ENCODE results near the gene PDE6A. TPM values are rescaled to one million over a fixed set of nuclear protein-coding genes. Genes with fewer than 3 reads are reported as not detected.
A peak's percentile ranks its signal among the peaks of the same experiment; 100 is the strongest.

The PDE6A gene
- total and polyA plus RNA-seq, 2 experiments from 2014 or later, result not detected

DNA sequence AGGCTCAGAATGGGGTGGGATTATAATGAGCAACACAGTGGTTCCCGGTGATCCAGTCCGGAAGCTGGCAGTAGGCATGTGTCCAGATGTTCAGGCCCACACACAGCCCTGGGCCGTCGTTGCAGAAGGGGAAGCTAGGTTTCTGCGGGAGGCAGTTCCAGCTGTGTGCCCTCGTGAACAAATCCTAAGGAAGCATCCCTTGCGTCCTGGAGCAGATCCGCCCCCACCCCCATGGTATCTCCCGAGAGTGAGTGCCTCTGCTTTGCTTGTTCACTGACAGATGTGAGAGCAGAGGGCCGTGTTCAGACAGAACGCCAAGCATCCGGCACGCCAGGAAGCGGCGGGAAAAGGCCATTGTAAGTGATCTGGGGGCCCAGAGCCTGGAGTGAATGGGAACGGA is 104.8 kb downstream of the PDE6A start:
- no peaks in the 10 kb centered on the region for H3K27me3 ChIP-seq (replicated peaks; ENCODE audit: insufficient read depth)
- H3F3A ChIP-seq (ENCODE audit: insufficient read depth), result peaks cover 6% of the 10 kb centered on the region; the same call in 1 of the 2 replicates
- TF ChIP-seq EZH2phosphoT487 (IDR thresholded peaks at IDR 0.05; ENCODE audit: insufficient read depth, low read depth), result no peak
- no peak for TF ChIP-seq EZH2 (IDR thresholded peaks at IDR 0.05; ENCODE audit: insufficient read depth, poor library complexity, severe bottlenecking)
- no peak overlapping the region for H3K9ac ChIP-seq
- peaks cover 11% of the 10 kb centered on the region for H3K4me1 ChIP-seq (ENCODE audit: insufficient read depth)
- no peaks in the 10 kb centered on the region for H4K20me1 ChIP-seq (ENCODE audit: insufficient read depth)
- H2AFZ ChIP-seq, result no peak overlapping the region
- H3K9me3 ChIP-seq (ENCODE audit: low read depth), result no peaks in the 10 kb centered on the region
- H3K4me3 ChIP-seq, result no peak overlapping the region
- 58 to 62% methylated on average over 16 of the region's 16 CpGs for WGBS, 2 experiments (ENCODE audit: low coverage in 1 of 2, low lambda C conversion rate in 2 of 2, missing lambda C conversion rate in 2 of 2)
- H3K36me3 ChIP-seq (ENCODE audit: low read depth), result no peaks in the 10 kb centered on the region
- H3K27ac ChIP-seq, result no peak overlapping the region
- no peaks in the 10 kb centered on the region for H3K79me2 ChIP-seq (ENCODE audit: insufficient read depth)
- no peak overlapping the region for H3K4me2 ChIP-seq (ENCODE audit: unreplicated experiment)
- H3K9me2 ChIP-seq (ENCODE audit: insufficient read depth), result no peaks in the 10 kb centered on the region
- in situ Hi-C loops (cut with MboI), result loop anchor here (25.0 kb wide), 3 partner anchors 273 to 598 kb away; partner anchors contain the start of gene RPS14
- peak; percentile 35 for DNase-seq

GRCh38 chr5:149838881-149839739 is 105.5 kb downstream of the PDE6A start:
- no peaks in the 10 kb centered on the region for H3K9me3 ChIP-seq (ENCODE audit: low read depth)
- H3F3A ChIP-seq (ENCODE audit: insufficient read depth), result peaks cover 6% of the 10 kb centered on the region; the same call in 1 of the 2 replicates
- 63% methylated on average over 6 of the region's 6 CpGs for WGBS, 2 experiments (ENCODE audit: low coverage in 1 of 2, low lambda C conversion rate in 2 of 2, missing lambda C conversion rate in 2 of 2)
- H3K4me3 ChIP-seq, result no peak overlapping the region
- no peak overlapping the region for H2AFZ ChIP-seq
- H3K36me3 ChIP-seq (ENCODE audit: low read depth), result no peaks in the 10 kb centered on the region
- no peaks in the 10 kb centered on the region for H3K27me3 ChIP-seq (replicated peaks; ENCODE audit: insufficient read depth)
- no peak overlapping the region for H3K9ac ChIP-seq
- no peak overlapping the region for H3K4me2 ChIP-seq (ENCODE audit: unreplicated experiment)
- in situ Hi-C loops (cut with MboI), result loop anchor here (25.0 kb wide), 3 partner anchors 273 to 598 kb away; partner anchors contain the start of gene RPS14
- peaks cover 11% of the 10 kb centered on the region for H3K4me1 ChIP-seq (ENCODE audit: insufficient read depth)
- no peak overlapping the region for H3K27ac ChIP-seq
- TF ChIP-seq EZH2 (IDR thresholded peaks at IDR 0.05; ENCODE audit: insufficient read depth, poor library complexity, severe bottlenecking) (no peak), EZH2phosphoT487 (IDR thresholded peaks at IDR 0.05; ENCODE audit: insufficient read depth, low read depth) (no peak)
- DNase-seq, result peak; percentile 87
- H3K9me2 ChIP-seq (ENCODE audit: insufficient read depth), result no peaks in the 10 kb centered on the region
- H3K79me2 ChIP-seq (ENCODE audit: insufficient read depth), result no peaks in the 10 kb centered on the region
- H4K20me1 ChIP-seq (ENCODE audit: insufficient read depth), result no peaks in the 10 kb centered on the region

DNA sequence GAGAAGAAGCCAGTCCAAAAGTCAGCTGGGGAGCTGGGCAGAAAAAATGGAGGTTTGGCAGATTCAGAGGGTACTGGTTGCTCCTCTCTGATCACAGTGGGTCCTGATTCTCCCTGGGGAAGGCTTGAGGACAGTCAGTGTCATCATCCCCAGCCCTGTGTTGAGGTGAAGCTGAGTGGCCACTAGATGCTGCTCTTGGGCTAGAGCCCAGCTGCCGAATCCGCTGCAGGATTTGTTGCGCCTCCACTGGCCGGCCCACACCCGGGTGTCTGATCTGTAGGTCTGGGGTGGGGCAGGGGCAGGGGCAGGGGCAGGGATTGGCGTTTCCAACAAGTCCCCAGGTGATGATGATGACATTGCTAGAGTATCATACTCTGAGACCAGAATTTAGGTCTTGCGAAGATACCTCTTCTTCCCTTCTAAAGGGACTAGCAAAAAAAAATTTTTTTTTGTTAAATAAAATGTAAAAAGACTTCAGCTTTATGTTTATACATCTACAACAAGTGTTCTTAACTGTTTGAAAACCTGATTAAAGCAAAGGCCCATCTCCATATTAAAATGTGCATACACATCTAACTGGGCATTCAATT is 106.8 kb downstream of the PDE6A start:
- no peak overlapping the region for H3K4me2 ChIP-seq (ENCODE audit: unreplicated experiment)
- H3K79me2 ChIP-seq (ENCODE audit: insufficient read depth), result no peaks in the 10 kb centered on the region
- no peaks in the 10 kb centered on the region for H3K27me3 ChIP-seq (replicated peaks; ENCODE audit: insufficient read depth)
- no peak overlapping the region for H3K9ac ChIP-seq
- TF ChIP-seq EZH2phosphoT487 (IDR thresholded peaks at IDR 0.05; ENCODE audit: insufficient read depth, low read depth) (no peak), EZH2 (IDR thresholded peaks at IDR 0.05; ENCODE audit: insufficient read depth, poor library complexity, severe bottlenecking) (no peak)
- in situ Hi-C loops (cut with MboI), result loop anchor here (25.0 kb wide), 3 partner anchors 275 to 600 kb away; partner anchors contain the start of gene RPS14
- no peaks in the 10 kb centered on the region for H4K20me1 ChIP-seq (ENCODE audit: insufficient read depth)
- WGBS, 2 experiments (ENCODE audit: low coverage in 1 of 2, low lambda C conversion rate in 2 of 2, missing lambda C conversion rate in 2 of 2), result 16 to 17% methylated on average over 7 of the region's 7 CpGs
- no peaks in the 10 kb centered on the region for H3K36me3 ChIP-seq (ENCODE audit: low read depth)
- H3K27ac ChIP-seq, result no peak overlapping the region
- no peaks in the 10 kb centered on the region for H3K9me2 ChIP-seq (ENCODE audit: insufficient read depth)
- DNase-seq, result peak; percentile 89
- no peak overlapping the region for H2AFZ ChIP-seq
- H3F3A ChIP-seq (ENCODE audit: insufficient read depth), result peaks cover 6% of the 10 kb centered on the region; the same call in 1 of the 2 replicates
- no peaks in the 10 kb centered on the region for H3K9me3 ChIP-seq (ENCODE audit: low read depth)
- H3K4me3 ChIP-seq, result no peak overlapping the region
- H3K4me1 ChIP-seq (ENCODE audit: insufficient read depth), result peaks cover 11% of the 10 kb centered on the region

GRCh38 chr5:149836451-149837139 is 108.0 kb downstream of the PDE6A start:
- in situ Hi-C loops (cut with MboI), result loop anchor here (25.0 kb wide), 3 partner anchors 276 to 601 kb away; partner anchors contain the start of gene RPS14

More at GRCh38 chr5:149836451-149837139, 108.0 kb downstream of the PDE6A start:
- Histone ChIP-seq H3K27me3 (replicated peaks; ENCODE audit: insufficient read depth) (no peaks in the 10 kb centered on the region), H3K9me2 (ENCODE audit: insufficient read depth) (no peaks in the 10 kb centered on the region), H3K4me3 (no peak overlapping the region), H3K4me2 (ENCODE audit: unreplicated experiment) (no peak overlapping the region), H3K4me1 (ENCODE audit: insufficient read depth) (peaks cover 11% of the 10 kb centered on the region), H4K20me1 (ENCODE audit: insufficient read depth) (no peaks in the 10 kb centered on the region), H3K9me3 (ENCODE audit: low read depth) (no peaks in the 10 kb centered on the region), H3K9ac (no peak overlapping the region), H2AFZ (no peak overlapping the region), H3K79me2 (ENCODE audit: insufficient read depth) (no peaks in the 10 kb centered on the region), H3K27ac (no peak overlapping the region), H3K36me3 (ENCODE audit: low read depth) (no peaks in the 10 kb centered on the region), H3F3A (ENCODE audit: insufficient read depth) (peaks cover 6% of the 10 kb centered on the region; the same call in 1 of the 2 replicates)
- no peak for DNase-seq
- WGBS, 2 experiments (ENCODE audit: low coverage in 1 of 2, low lambda C conversion rate in 2 of 2, missing lambda C conversion rate in 2 of 2), result 67 to 73% methylated on average over 17 to 18 of the region's 18 CpGs
- TF ChIP-seq EZH2phosphoT487 (IDR thresholded peaks at IDR 0.05; ENCODE audit: insufficient read depth, low read depth) (no peak), EZH2 (IDR thresholded peaks at IDR 0.05; ENCODE audit: insufficient read depth, poor library complexity, severe bottlenecking) (no peak)
